Erythroblast (primary cell): ENCODE results near the gene PWWP2B.

Experiments used
- GATA1 ChIP-seq: IDR thresholded peaks from 2 replicates; pipeline ENCODE4 v1.6.1; 2011; ENCODE audit warnings: low read depth, mild to moderate bottlenecking, control low read depth, low read length, moderate library complexity
- POLR2A ChIP-seq: IDR thresholded peaks from 2 replicates; pipeline ENCODE4 v1.6.1; 2011; ENCODE audit warnings: mild to moderate bottlenecking, low read length

GRCh38 chr10:132404169-132404880 lies 7.3 kb downstream of the PWWP2B start:
- TF ChIP-seq GATA1 (no peak), POLR2A (no peak)
